NK-92 treated with Interleukin-12 subunit alpha and Interleukin-12 subunit beta, amount 100 ng/mL, for 24 hours (cell line): ENCODE data around the gene LPCAT3.

Experiments used
- DNase-seq: peaks from one replicate; lab custom pipeline; 2025; lab: John Stamatoyannopoulos, UW

LPCAT3 gene

DNA sequence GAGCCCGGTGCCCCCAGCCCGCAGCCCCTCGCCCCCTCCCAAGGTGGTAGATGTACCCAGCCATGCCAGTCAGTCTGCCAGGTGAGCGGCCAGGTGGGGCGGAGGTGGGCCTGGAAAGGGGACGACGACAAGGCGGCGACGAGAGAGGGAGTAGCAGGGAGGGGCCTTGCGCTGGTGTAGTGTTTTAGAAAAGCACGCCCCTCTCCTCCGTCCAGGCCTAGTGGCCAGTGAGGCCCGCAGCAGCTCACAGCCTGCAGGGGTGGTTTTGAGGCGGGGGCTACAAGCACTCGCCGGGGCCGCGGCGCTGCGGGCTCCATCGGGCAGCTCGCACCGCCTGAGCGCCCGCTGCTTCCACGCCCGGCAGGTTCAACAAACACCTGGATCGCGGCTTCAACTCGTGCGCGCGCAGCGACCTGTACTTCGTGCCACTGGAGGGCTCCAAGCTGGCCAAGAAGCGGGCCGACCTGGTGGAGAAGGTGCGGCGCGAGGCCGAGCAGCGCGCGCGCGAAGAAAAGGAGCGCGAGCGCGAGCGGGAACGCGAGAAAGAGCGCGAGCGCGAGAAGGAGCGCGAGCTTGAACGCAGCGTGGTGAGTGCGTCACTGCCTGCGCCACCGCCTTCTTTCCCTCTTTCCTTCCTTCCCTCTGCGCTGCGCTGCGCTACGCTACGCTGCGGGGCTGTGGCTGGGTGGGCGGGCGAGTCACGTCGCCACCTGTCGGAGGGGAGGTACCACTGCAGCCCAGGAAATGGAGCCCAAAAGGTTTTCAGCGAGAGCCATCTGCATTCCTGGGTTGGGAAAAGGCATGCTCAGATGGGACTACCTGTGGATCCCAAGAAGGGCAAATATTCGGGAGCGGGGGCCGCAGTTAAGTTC lies 80.6 kb downstream of the LPCAT3 start:
- DNase-seq, result peak; percentile 68

DNA sequence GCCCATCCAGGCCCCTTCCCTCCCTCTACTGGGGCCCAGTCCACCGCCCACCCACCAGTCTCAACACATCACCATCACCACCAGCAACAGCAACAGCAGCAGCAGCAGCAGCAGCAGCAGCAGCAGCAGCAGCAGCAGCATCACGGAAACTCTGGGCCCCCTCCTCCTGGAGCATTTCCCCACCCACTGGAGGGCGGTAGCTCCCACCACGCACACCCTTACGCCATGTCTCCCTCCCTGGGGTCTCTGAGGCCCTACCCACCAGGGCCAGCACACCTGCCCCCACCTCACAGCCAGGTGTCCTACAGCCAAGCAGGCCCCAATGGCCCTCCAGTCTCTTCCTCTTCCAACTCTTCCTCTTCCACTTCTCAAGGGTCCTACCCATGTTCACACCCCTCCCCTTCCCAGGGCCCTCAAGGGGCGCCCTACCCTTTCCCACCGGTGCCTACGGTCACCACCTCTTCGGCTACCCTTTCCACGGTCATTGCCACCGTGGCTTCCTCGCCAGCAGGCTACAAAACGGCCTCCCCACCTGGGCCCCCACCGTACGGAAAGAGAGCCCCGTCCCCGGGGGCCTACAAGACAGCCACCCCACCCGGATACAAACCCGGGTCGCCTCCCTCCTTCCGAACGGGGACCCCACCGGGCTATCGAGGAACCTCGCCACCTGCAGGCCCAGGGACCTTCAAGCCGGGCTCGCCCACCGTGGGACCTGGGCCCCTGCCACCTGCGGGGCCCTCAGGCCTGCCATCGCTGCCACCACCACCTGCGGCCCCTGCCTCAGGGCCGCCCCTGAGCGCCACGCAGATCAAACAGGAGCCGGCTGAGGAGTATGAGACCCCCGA lies 81.4 kb downstream of the LPCAT3 start:
- DNase-seq, result no peak

DNA sequence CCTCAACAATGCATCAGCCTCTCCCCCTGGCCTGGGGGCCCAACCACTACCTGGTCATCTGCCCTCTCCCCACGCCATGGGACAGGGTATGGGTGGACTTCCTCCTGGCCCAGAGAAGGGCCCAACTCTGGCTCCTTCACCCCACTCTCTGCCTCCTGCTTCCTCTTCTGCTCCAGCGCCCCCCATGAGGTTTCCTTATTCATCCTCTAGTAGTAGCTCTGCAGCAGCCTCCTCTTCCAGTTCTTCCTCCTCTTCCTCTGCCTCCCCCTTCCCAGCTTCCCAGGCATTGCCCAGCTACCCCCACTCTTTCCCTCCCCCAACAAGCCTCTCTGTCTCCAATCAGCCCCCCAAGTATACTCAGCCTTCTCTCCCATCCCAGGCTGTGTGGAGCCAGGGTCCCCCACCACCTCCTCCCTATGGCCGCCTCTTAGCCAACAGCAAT lies 82.1 kb downstream of the LPCAT3 start:
- DNase-seq, result no peak

DNA sequence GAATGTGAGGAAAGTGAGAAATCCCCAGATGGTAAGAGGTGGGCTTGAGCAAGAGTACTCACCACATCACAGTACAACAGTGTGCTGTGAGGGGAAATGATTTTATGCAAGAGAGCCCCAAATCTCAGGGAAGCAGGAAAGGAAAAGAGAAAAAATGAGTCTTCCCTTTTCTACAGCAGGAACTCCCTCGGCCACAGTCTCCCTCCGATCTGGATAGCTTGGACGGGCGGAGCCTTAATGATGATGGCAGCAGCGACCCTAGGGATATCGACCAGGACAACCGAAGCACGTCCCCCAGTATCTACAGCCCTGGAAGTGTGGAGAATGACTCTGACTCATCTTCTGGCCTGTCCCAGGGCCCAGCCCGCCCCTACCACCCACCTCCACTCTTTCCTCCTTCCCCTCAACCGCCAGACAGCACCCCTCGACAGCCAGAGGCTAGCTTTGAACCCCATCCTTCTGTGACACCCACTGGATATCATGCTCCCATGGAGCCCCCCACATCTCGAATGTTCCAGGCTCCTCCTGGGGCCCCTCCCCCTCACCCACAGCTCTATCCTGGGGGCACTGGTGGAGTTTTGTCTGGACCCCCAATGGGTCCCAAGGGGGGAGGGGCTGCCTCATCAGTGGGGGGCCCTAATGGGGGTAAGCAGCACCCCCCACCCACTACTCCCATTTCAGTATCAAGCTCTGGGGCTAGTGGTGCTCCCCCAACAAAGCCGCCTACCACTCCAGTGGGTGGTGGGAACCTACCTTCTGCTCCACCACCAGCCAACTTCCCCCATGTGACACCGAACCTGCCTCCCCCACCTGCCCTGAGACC lies 82.7 kb downstream of the LPCAT3 start:
- no peak for DNase-seq

DNA sequence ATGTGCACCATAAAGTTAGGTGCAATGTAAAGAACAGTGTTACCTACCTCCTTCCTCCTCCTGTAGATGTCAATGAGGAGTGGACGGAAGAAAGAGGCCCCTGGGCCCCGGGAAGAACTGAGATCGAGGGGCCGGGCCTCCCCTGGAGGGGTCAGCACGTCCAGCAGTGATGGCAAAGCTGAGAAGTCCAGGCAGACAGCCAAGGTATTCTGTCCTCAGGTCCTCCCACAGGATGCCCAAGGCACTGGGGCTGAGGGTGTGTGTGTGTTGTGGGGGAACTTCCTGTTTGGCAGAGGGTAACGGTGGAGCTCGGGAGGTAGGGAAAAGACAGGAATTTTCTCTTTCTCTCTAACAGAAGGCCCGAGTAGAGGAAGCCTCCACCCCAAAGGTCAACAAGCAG lies 84.2 kb downstream of the LPCAT3 start:
- DNase-seq, result no peak

GRCh38 chr12:6932766-6933165 lies 85.5 kb downstream of the LPCAT3 start:
- DNase-seq, result no peak

GRCh38 chr12:6929466-6930452 lies 88.5 kb downstream of the LPCAT3 start:
- DNase-seq, result no peak

GRCh38 chr12:6928703-6929407 lies 89.4 kb downstream of the LPCAT3 start:
- no peak for DNase-seq

GRCh38 chr12:6928022-6928702 lies 90.1 kb downstream of the LPCAT3 start:
- DNase-seq, result no peak

GRCh38 chr12:6927379-6928021 lies 90.8 kb downstream of the LPCAT3 start, which contains the start of gene ATN1:
Gene ATN1 (plus strand): TSS chr12:6927959. CDS start chr12:6934002, 6,043 bp downstream.
- no peak for DNase-seq
